COLO829 (cell line): Measurements from ENCODE around the gene MYO3B.
"Not testable (repeated sequence)": the region's sequence is repeated elsewhere in the genome, so short reads cannot be mapped to it uniquely, and the experiment has no call there.

Experiments
- DNase-seq: peaks from one replicate; pipeline ENCODE4 v3.0.0; 2012; ENCODE audit warnings: low spot score

MYO3B gene

DNA sequence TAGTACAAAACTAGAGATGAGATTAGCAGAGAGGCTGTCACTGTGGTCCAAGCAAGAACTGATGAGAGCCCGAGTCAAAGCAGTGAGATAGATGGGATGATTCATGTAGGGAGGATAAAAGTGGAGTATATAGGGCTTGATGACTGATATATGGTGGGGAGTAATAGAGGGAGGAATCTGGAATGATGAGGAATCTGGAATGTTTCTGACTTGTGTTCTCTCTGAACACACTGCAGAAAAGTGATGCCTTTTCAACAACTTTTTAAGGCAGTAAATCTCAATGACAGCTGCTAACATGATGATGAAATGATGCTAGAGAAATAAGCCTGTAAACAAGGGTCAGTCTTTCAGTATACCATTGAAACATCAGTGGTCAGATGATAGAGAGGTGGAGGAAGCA lies 393.7 kb downstream of the MYO3B start:
- no peak for DNase-seq

DNA sequence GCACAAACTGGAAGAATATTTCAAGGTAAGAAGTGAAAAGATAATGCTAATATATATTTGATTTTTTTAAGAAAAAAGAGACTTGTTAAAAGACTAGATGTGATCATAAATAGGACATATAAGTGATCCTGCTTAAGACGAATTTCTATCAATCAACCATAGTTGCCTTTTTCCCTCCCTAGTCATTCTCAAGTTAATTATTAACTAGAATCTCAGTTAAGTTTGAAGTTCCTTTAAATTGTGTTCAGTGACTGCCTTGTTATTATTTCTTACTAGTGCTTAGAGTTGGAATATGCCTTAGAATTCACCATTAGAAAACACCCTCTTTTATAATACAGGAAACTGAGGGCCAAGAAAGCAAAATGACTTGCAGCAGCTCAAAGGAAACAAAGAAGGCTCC lies 395.7 kb downstream of the MYO3B start:
- no peak for DNase-seq

- DNase-seq = no peak
Measured at GRCh38 chr2:170576296-170576695, 398.3 kb downstream of the MYO3B start.

DNA sequence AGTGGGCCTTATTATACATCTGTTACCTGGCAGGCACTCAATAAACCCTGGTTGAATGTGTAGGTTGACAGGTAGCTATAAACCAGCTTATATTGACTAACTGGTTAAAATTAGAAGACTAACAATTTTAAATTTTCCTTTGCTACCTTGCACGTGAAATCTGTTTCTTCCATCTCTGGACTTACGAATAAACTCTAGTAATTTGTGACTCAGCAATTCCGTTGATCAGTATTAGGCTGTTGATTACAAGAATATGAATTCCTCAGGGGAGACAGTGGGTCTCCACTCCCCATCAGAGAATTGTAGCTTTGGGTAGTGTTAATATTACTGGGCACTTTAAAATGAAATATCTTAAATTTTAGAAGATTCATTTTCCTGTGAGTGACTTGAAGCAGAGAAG lies 399.4 kb downstream of the MYO3B start:
- no peak for DNase-seq

DNA sequence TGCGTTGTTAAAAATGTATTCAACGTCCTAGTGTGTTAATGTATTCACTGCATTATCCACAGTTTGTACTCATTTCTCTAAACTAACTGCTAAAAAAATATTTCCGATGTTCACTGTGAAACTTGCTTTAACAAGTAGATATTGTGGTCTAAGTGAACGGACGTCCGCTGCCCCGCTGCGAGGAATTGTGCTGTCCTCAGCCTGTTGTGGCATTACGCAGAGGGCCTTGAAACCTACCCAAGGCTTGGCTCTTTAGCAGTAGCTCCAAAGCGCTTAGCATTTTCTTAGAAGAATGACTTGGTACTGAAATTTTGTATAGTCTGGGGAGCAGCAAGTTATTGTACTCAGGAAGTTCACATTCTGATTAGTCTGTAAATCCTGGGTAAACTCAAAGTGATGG lies 400.7 kb downstream of the MYO3B start:
- no peak for DNase-seq

DNA sequence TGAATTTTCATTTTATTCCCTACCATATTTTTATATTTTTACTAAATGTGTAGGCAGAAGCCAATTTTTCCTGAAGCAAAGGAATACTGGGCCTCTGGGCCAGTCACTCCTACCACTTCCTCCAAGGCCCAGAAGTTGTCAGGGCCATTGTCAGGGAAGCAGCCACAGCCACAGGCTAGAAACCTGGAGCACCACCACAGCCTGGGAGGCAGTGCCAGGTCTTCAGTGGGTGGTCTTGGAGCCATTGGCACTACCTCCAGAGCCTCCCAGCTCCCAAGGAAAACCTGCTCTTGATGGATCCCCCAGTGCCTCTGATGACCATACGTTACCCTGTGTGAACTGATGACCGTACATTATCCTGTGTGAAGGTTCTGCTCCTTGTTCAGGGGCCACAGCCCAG lies 401.6 kb downstream of the MYO3B start:
- no peak for DNase-seq

DNA sequence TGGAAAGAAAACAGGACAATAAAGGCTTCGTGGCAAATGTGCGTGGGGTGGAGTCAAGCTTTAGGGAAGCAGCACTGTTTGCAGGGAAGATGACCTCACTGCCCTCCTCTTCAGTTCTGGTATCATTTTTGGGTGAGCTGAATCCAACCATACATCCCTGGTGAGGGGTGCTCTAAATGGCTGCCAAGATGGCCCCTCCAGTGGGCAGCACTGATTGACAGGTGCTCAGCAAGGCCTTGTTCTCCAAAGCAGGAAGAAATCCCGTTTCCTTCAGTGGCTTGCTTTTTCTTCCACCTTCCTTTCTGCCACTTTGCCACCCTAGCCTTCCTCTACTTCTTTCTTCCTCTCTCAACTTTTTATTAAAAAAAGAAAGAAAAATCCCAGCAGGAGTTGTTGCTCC lies 404.4 kb downstream of the MYO3B start:
- no peak for DNase-seq

DNA sequence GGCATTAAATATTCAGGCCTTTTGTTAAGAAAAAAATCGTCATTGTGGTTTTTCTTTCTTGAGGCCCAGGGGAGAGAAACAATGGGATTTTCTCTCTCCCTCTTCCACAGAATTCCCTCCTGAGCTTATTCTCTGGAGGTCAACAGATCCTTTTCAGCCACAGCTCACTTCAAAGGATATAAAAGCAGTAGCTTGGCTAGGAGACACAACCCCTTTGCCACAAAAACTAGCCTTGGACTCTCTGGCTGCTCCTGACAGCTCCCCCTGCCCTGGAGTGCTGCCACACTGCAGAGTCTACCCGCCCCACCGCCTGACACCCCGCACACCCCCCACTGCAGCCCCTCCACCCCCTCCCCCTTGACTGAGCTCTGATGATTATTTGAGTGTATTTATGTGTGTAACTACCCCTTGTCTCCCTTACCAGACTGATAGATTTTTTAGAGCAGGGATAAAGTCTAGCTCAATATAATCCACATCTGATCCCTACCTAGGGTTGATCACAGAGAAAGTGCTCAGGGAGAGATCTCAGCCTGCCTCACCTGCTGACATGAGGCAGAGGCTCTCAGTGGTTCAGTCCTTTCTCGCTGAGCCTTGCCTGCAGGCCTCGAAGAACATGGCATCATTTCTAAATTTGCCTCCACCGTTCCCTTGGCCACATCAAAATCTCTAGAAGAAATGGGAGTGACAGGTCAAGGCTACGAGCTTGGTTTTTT lies 405.0 kb downstream of the MYO3B start:
- DNase-seq = no peak

DNA sequence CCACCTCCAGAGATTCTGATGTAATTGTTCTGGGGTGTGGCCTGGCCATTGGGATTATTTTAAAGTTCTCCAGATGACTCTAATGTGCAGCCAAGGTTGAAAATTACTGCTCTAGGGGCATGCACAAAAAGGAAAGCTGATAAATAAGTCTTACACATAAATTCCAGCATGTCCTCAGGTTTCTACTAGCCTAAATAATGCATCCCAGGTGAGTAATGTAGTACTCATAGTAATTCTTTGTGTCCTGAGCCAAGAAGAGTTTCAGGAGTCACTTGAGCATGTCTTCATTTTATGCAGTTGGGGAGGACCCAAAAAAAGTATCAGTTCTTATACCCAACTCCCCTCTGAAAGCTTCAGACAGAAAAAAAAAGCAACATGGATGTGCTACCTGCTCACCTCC lies 407.1 kb downstream of the MYO3B start:
- DNase-seq = no peak

DNA sequence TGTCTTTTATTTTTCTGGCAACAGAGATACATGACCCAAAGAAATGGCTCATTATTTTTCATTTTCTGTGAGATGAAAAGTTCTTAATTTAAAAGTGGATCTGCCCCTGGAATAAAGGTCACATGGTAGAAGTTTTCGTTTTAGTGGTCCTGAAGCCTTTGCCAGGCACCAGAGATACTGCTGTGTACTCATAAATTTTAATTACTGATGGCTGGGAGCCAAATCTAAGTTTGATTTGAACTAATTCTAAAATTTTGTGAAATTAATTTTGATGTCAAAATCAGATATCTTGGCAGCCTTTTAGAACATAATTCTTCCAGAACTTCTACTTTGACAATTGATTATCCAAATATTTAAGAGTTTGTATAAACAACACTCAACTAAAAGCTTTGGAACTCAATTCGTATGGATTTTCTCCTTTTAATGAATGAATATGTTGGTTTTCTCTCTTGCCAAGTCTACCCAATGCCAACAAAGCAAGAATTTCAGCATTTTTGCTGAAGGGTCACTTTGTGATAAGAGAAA lies 408.7 kb downstream of the MYO3B start:
- no peak for DNase-seq

- no peak for DNase-seq
Measured at GRCh38 chr2:170587117-170587516, 409.2 kb downstream of the MYO3B start.

DNA sequence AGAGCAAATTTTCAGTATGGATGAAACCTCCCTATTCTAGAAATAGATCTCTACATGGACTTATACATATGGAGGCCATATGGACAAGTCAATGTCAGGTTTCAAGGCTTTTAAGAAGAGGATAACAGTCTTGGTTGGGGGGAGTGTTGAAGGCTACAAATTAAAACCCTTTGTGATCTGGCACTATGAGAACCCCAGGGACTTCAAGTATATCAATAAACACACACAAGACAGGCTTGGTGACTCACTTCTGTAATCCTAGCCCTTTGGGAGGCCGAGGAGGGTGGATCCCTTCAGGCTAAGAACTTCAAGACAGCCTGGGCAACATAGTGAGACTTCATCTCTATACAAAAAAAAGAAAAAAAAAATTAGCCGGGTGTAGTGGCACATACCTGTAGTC lies 410.0 kb downstream of the MYO3B start:
- no peak for DNase-seq

DNA sequence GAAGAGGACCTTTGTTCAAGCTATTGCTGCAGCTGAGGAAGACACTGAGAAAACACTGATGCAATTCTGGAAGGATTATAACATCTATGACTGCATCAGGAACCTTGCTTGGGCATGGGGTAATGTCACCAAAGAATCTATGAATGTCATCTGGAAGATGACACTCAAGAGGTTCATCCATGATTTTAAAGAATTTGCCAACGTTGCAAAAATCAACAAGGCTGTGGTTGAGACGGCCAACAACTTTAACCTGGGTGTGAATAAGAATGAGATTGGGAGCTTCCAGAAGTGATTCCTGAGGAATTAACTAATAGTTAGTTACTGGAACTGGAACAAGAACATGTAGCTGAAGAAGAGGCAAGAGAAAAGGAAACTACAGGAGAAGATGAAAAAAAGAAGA lies 410.8 kb downstream of the MYO3B start:
- no peak for DNase-seq

- DNase-seq = peak; percentile 56
Measured at GRCh38 chr2:170596576-170596975, 418.6 kb downstream of the MYO3B start.

DNA sequence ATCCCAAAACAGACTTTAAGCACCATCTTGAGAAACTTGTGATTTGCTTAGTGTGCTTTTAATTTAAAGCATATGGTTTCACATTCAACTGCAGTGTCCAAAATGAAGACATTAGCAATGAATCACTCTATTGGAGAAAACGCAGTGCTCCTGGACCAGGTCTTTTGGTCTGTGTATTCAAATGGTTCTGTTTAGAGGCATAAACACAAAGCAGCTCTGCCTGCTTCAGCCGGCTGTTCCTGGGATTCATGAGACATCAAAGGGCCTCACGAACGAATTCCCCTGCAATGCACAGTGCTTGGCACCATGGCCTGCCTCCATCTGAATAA lies 420.1 kb downstream of the MYO3B start:
- no peak for DNase-seq

DNA sequence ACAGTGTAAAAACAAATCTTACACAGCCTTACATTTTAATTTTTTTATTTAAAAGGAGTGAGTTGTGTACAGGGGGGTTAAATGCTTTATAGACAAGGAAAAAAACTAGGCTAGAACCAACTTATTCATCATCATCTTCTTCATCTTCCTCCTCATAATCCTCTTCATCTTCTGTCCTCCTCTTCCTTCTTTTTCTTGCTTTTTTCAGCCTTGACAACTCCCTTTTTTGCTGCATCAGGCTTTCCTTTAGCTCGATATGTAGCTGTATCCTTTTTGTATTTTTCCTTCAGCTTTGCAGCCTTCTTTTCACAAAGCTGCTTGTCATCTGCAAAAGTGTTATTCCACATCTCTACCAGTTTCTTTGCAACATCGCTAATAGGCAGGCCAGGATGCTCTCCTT lies 423.5 kb downstream of the MYO3B start:
- no peak for DNase-seq

- no peak for DNase-seq
Measured at GRCh38 chr2:170605862-170606261, 427.9 kb downstream of the MYO3B start.

DNA sequence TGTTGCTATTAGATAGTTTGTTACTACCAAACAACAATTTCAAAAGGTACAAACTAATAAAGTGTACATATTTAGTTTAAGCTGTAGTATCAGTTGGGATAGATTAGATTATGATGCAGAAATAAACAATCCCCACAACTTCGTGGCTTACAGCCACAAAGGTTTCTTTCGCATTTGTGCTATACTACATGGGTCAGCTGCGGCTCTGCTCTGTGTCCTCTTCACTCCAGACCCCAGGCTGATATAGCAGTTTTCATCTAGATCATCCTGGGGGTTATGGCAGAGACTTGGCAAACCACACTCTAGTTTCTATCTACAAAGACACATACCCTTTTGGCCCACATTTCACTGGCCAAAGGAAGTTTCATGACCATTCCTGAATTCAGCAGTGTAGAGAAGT lies 429.2 kb downstream of the MYO3B start:
- no peak for DNase-seq

GRCh38 chr2:170610615-170611014 lies 432.7 kb downstream of the MYO3B start:
- no peak for DNase-seq

GRCh38 chr2:170618948-170619347 lies 441.0 kb downstream of the MYO3B start:
- DNase-seq = not testable (repeated sequence)

DNA sequence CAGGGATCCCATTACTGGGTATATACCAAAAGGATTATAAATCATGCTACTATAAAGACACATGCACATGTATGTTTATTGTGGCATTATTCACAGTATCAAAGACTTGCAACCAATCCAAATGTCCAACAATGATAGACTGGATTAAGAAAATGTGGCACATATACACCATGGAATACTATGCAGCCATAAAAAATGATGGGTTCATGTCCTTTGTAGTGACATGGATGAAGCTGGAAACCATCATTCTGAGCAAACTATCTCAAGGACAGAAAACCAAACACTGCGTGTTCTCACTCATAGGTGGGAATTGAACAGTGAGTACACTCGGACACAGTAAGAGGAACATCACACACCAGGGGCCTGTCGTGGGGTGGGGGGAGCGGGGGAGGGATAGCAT lies 457.1 kb downstream of the MYO3B start:
- not testable (repeated sequence) for DNase-seq

DNA sequence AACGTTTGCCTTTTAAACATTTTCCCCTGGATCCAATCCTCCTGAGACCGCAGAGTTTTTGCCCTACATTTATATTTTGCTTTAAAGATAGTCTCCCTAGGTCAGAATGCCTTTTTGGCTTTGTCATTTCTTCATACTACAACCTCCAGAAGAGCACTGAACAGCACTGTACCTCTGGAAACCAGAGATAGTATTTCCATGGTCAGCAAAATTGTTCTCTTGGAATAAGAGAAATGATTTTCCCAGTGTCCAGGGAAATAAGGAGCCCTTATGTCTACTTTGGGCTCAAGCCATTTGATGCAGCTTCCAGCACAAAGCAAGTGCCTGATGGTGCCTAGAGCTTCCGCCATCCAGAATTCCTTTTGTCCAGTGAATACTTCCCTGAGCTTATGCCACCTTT lies 461.7 kb downstream of the MYO3B start:
- no peak for DNase-seq

DNA sequence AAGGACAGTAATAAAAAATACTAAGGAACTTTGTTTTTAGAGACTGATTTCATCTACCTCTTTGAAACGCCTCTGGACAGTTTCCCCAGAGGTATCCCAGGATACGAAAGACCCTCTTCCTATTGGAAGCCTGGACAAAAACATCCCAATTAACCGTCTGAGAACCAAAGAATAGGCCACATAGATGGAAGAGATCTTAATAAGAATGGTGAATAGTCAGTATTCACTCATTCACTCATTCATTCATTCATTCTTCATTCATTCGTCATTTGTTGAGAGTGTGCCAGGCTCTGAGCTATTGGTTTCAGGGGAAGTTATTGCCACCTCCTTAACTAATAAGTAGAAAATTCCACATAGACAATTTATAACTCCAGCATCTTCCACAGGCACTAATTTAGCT lies 464.0 kb downstream of the MYO3B start:
- no peak for DNase-seq

GRCh38 chr2:170643346-170643745 lies 465.4 kb downstream of the MYO3B start:
- no peak for DNase-seq
